ENCODE results near the gene LCE1C. TPM values are rescaled to one million over a fixed set of nuclear protein-coding genes. Genes with fewer than 3 reads are reported as not detected.

The LCE1C gene
- total and polyA plus RNA-seq, 2 of the 8 experiments (the other 6 are each of a cell fraction or from before 2014, with no cell fraction given), result not detected

DNA sequence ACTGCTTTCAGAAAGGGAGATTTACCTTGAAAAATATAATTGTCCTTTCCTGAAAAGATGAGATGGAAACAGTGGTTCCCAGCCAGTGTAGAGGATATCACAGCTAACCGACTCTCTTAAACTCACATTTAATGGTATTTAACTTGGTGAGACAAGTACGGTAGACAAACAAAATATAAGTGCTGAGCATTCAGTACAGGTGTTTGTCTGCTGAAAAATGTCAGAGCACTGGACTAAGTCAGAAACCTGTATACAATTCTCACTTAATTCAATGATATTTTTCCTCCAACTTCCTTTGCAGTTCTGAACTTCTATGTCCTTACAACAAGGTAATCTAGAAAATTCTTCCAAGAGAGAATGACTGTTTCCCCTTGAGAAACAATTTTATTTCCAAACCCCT is 5.2 kb upstream of the LCE1C start, which contains the start of gene LCE1B:
LCE1B (plus strand) TSS at position 301 of the 400 bp plus-strand sequence. CDS start 476 bp downstream, outside the sequence.
- no peaks in the 10 kb centered on the region for H3K27me3 ChIP-seq (replicated peaks in 1 of 4; ENCODE audit: control insufficient read depth in 3 of 4, extremely low read depth in 1 of 4, insufficient read depth in 3 of 4, low read length in 3 of 4)
- no peak within 1 kb of the TSS for H2BK120ac ChIP-seq (replicated peaks; ENCODE audit: low read depth, low read length)
- FAIRE-seq (no peak), DNase-seq (ENCODE audit: low read depth in 1 of 2, low spot score in 2 of 2) (no peak)
- H3K27ac ChIP-seq (ENCODE audit: low read depth, low read length), result no peak within 1 kb of the TSS
- no peak within 1 kb of the TSS for H2AK5ac ChIP-seq (ENCODE audit: low read depth, low read length)
- no peaks in the 10 kb centered on the region for H3K4me1 ChIP-seq (replicated peaks in 1 of 4; ENCODE audit: control insufficient read depth in 3 of 4, insufficient read depth in 4 of 4, low read length in 3 of 4)
- no peaks in the 10 kb centered on the region for H3K36me3 ChIP-seq (ENCODE audit: control insufficient read depth in 2 of 4, insufficient read depth in 4 of 4, low read length in 3 of 4)
- H2BK5ac ChIP-seq (ENCODE audit: low read depth, low read length), result no peak within 1 kb of the TSS
- no peaks in the 10 kb centered on the region for H3K79me1 ChIP-seq (ENCODE audit: low read depth, low read length)
- H3K18ac ChIP-seq (ENCODE audit: extremely low read depth, low read length), result no peak within 1 kb of the TSS
- H3K4me2 ChIP-seq (ENCODE audit: insufficient read depth in 1 of 2, low read depth in 2 of 2, low read length in 2 of 2), result no peak within 1 kb of the TSS
- H3K4me3 ChIP-seq (ENCODE audit: extremely low read depth in 1 of 4, insufficient read depth in 2 of 4, low read depth in 3 of 4, low read length in 4 of 4), result no peak within 1 kb of the TSS
- no peak within 1 kb of the TSS for H4K8ac ChIP-seq (ENCODE audit: extremely low read depth, insufficient read depth, low read length)
- H3K79me2 ChIP-seq (ENCODE audit: control insufficient read depth in 1 of 2, insufficient read depth in 2 of 2, low read length in 2 of 2), result no peaks in the 10 kb centered on the region
- no peak within 1 kb of the TSS for H2BK12ac ChIP-seq (ENCODE audit: low read depth, low read length)
- H3K14ac ChIP-seq (ENCODE audit: insufficient read length), result no peak within 1 kb of the TSS
- H2BK20ac ChIP-seq (ENCODE audit: low read length), result no peak within 1 kb of the TSS
- no peak within 1 kb of the TSS for H2AFZ ChIP-seq (ENCODE audit: low read length)
- H4K20me1 ChIP-seq (replicated peaks in 1 of 2; ENCODE audit: control insufficient read depth in 1 of 2, insufficient read depth in 2 of 2, low read length in 2 of 2), result no peaks in the 10 kb centered on the region
- no peak within 1 kb of the TSS for H2BK15ac ChIP-seq (ENCODE audit: low read length)
- H3K9me3 ChIP-seq (ENCODE audit: insufficient read depth in 2 of 2, low read depth in 1 of 2, low read length in 1 of 2), result peaks cover 51 to 78% of the 10 kb centered on the region in 2 experiments
- H3K23me2 ChIP-seq (ENCODE audit: low read depth, low read length), result no peaks in the 10 kb centered on the region
- no peak within 1 kb of the TSS for H3K23ac ChIP-seq (ENCODE audit: insufficient read length)
- WGBS, 2 experiments (ENCODE audit: extremely low coverage in 1 of 2, insufficient coverage in 1 of 2, insufficient read length in 1 of 2, insufficient replicate concordance in 2 of 2, low coverage in 1 of 2, low lambda C conversion rate in 2 of 2, missing lambda C conversion rate in 1 of 2), result 84% methylated on average over 2 of the region's 2 CpGs; no CpG with 5 or more reads in 1 of the 2 experiments
- ChIA-PET CTCF (ENCODE audit: partially characterized antibody) (no interaction called here), POLR2A (ENCODE audit: partially characterized antibody) (no interaction called here)
- no peak within 1 kb of the TSS for H4K5ac ChIP-seq (ENCODE audit: insufficient read length, low read depth, low read length)
- H3K56ac ChIP-seq (replicated peaks; ENCODE audit: insufficient read length, low read depth, low read length), result no peak within 1 kb of the TSS
- no peak within 1 kb of the TSS for H3K9ac ChIP-seq (replicated peaks in 1 of 4; ENCODE audit: extremely low read depth in 1 of 4, low read depth in 3 of 4, low read length in 3 of 4)
- no peak within 1 kb of the TSS for H3K4ac ChIP-seq (replicated peaks; ENCODE audit: insufficient read length, low read depth, low read length)
- no peak within 1 kb of the TSS for H4K91ac ChIP-seq (replicated peaks; ENCODE audit: insufficient read length, low read length)
- no peak for TF ChIP-seq HDAC6 (IDR thresholded peaks at IDR 0.05; ENCODE audit: low read depth, low read length)
- TF ChIP-seq PHF8 (conservative IDR thresholded peaks at IDR 0.05; ENCODE audit: low read depth, low read length), result no peak
- no peak for TF ChIP-seq SUZ12 (IDR thresholded peaks at IDR 0.05; ENCODE audit: low read length)
- no peak for TF ChIP-seq SRF (IDR thresholded peaks at IDR 0.05; ENCODE audit: low read depth, low read length)
- TF ChIP-seq KDM1A (IDR thresholded peaks at IDR 0.05; ENCODE audit: borderline replicate concordance, low read length), result no peak
- TF ChIP-seq TAF7 (optimal IDR thresholded peaks at IDR 0.05; ENCODE audit: borderline replicate concordance, low read depth, low read length), result no peak
- no peak for TF ChIP-seq GABPA (IDR thresholded peaks at IDR 0.05; ENCODE audit: borderline replicate concordance, insufficient read depth, low read length)
- TF ChIP-seq FOSL1 (IDR thresholded peaks at IDR 0.05; ENCODE audit: insufficient read depth, low read depth, low read length), result no peak
- TF ChIP-seq TBP (IDR thresholded peaks at IDR 0.05; ENCODE audit: low read depth, low read length), result no peak
- TF ChIP-seq POU5F1 (IDR thresholded peaks at IDR 0.05; ENCODE audit: low read depth, low read length), result no peak
- no peak for TF ChIP-seq EGR1 (IDR thresholded peaks at IDR 0.05; ENCODE audit: borderline replicate concordance, low read depth, low read length)
- TF ChIP-seq SP2 (IDR thresholded peaks at IDR 0.05; ENCODE audit: low read length), result no peak
- no peak for TF ChIP-seq CBX8 (IDR thresholded peaks at IDR 0.05; ENCODE audit: borderline replicate concordance, low read depth, low read length)
- TF ChIP-seq TEAD4 (IDR thresholded peaks at IDR 0.05; ENCODE audit: low read depth, low read length), result no peak
